Epidermal melanocyte (primary cell): Measurements from ENCODE around the gene SNX5.

Experiments
- DNase-seq: peaks from one replicate; pipeline ENCODE4 v3.0.0; 2011; ENCODE audit warnings: low spot score; ENCODE audit not compliant: insufficient read length

Gene SNX5

DNA sequence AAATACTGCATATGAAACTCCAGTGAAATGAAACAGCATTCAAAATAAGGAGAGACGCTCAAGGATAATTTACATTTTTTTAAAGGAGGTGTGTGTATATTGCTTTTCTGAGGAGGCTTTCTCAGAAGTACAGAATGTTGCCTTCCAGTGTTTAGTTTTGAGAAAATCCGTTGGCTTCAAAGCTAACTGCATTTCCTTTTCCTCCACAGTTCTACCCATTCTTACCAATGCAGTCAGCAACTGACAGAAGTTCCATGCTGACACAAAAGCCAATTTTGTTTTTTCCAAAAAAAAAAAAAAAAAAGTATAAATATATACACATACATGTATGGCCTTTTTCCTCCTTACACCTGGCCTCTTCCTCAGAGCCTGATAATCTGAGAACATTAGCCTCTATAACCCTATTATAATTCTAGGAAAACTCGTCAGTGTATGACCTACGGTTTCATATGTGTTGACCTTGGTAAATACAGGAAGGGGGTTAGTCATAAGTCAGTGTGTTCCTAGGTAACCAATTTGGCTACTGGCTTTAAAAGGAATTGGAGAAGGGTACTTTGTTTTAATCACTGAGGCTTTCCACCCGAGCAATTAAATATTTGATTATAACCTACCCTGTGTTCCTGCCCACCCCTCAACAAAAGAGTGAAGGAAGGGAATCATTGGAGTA is 24.4 kb upstream of the SNX5 start:
- no peak for DNase-seq

DNA sequence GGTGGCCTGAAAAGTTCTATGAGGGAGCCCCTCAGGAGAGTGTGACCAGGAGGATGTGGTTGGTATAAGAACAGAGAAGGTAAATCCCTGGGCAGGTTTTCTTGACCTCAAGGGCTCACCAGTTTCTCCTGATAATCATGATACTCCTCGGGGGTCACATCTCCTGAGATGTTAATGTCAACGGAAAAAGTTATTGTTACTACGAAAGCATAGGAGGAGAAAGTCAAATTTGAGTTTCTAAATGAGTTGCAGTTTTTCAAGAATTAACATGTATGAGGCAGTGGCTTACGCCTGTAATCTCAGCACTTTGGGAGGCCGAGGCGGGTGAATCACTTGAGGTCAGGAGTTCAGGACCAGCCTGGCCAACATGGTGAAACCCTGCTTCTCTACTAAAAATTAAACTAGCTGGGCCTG is 23.6 kb upstream of the SNX5 start:
- DNase-seq, result no peak

GRCh38 chr20:17990278-17990972 is 21.8 kb upstream of the SNX5 start:
- DNase-seq, result no peak

DNA sequence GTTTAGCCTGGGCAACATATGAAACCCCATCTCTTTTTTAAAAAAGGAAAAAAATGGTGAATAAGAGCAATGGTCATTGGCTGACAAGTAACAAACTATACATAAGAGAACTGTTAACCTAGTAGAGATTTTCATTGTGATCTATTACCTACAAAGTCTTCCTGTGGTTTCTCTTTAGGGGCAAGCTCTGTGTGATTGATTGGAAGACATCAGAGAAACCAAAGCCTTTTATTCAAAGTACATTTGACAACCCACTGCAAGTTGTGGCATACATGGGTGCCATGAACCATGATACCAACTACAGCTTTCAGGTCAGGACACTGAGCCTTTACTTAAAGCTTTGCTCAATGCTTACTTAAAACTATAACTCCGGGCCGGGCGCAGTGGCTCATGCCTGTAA is 19.4 kb upstream of the SNX5 start:
- DNase-seq, result no peak

DNA sequence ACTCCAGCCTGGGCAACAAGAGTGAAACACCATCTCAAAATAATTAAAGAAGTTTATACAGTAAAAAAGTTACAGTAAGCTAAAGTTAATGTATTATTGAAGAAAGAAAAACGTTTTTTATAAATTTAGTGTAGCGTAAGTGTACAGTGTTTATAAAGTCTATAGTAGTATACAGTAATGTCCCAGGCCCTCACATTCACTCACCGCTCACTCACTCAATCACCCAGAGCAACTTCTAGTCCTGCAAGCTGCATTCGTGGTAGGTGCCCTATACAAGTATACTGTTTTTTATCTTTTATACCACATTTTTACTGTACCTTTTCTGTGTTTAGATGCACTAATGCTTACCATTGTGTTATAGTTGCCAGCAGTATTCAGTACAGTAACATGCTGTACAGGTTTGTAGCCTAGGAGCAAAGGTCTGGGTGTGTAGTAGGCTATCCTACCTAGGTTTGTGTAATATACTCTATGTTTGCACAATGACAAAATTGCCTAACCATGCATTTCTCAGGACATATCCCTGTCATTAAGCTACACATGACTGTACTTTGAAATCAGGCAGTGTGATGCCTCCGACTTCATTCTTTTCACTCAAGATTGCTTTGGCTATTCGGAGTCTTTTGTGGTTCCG is 16.9 kb upstream of the SNX5 start:
- DNase-seq, result no peak

DNA sequence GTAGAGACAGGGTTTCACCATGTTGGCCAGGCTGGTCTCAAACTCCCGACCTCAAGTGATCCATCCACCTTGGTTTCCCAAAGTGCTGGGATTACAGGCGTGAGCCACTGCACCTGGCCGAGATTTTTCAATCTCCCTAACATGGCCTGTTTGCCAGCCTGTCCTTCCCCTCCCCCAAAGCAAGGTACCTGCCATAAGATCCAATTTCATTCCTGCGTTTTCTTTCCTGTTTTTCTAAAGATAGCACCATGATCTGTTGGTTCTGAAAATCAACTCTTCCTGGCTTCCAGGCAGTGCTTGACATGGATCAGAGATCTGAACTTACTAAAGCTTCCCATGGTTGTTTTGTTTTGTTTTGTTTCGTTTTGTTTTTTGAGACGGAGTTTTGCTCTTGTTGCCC is 7.7 kb upstream of the SNX5 start:
- no peak for DNase-seq

DNA sequence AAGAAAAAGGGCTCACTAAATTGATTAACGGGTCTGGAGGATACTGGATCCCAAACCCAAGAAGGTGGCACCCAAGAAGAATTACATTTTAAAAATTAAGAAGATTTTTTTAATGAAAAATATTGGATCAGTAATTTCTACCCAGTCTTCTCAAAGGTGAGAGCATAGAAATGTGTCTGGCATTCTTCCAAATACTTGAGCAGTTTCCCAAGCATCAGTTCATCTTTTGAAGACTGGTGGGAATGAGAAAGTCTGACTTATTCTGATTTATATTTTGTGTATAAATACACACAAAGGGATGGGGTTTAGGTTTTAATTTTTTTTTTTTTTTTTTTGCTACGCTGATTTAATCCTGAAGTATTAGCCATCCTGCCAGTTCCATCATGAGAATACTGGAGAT is 3.5 kb upstream of the SNX5 start:
- no peak for DNase-seq

GRCh38 chr20:17971300-17972013 is 2.9 kb upstream of the SNX5 start:
- DNase-seq, result peak; percentile 50

DNA sequence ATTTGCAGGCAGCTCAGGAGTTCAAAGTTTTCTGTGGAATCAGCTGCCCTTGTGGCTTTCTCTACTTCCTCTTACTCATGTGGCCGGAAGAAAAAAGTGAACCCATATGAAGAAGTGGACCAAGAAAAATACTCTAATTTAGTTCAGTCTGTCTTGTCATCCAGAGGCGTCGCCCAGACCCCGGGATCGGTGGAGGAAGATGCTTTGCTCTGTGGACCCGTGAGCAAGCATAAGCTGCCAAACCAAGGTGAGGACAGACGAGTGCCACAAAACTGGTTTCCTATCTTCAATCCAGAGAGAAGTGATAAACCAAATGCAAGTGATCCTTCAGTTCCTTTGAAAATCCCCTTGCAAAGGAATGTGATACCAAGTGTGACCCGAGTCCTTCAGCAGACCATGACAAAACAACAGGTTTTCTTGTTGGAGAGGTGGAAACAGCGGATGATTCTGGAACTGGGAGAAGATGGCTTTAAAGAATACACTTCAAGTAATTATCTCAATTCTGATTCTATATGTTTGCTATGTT is 1.4 kb upstream of the SNX5 start:
- peak; percentile 28 for DNase-seq

- DNase-seq, result no peak
Observed at GRCh38 chr20:17969278-17969883, 787 bp upstream of the SNX5 start.

DNA sequence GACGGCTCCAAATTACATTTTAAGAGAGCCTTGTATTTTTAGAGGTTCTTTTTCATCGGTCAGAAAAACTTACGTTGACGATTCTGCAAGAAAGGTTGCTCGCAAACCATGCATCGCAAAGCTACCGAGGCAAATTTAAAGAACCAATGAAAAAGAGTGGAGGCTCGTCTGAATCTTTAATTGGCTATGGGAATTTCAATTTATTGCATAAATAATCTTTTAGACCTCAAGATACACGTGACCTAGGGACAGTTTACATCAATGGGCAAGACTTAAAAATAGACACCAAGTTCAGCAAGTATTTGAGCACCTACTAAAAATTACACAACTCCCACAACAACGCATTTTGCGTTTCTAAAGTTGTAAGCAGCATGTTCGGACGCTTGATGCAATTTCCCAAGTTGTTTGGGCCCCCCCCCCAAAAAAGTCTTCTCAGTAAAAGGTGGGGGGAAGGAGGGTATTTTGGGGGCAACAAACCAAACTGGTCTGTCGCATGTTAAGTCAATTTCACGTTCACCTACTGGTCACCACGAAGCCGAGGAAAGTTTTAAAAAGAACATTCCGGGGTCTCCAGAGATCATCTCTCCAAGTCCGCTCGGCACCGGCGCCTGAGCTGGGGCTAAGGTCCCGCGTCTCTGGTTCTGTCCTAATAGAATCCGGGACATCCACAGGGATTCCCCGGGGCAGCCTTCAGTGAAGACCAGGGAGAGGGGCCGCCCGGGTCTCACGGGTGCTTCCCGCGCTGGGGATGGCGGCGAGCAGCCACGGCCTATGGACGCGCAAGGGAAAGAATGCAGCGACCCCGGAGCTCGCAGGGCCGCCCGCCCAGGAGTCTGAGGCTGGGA is 851 bp downstream of the SNX5 start:
- DNase-seq, result no peak

DNA sequence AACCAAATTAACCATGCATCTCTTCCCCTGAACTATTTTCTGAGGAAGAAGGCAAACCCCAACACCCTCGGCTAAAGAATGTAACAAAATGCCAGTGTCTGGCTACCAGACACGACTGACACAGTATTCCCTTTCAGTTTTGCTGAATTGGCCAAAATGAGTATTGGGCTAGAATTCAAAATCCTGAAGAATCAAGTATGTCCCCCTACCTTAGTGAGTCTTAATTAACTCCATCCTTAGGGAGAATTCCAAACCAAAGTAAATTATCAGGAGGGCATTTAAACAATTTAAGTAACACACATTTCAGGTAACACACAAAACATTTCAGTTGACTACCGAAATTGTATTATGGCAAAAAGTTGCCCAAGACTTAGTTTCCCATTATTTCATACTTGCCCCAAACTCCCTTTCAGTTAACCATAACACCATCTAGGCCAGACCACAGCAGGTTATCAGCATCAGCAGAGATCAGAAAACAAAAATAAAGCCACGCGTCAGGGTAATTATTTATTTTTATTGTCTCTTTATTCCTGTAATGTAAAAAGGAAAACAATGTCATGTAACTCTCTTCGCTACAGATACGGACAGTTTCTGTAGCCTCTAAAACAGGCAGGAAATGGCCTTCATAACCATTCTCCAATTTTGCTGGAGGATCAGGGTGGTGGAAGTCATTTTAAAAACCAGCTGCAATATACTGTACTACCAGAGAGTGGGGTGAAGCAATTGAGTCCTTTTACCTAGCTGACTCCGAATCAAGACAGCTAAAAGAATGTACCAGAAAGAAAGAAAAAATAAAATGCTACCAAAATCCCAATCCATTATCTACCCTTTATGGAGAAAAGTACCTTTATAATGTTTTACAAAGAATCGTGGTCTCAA is 1.9 kb downstream of the SNX5 start:
- DNase-seq, result no peak

GRCh38 chr20:17965042-17965697 is 3.4 kb downstream of the SNX5 start:
- DNase-seq, result peak; percentile 14

- no peak for DNase-seq
Observed at GRCh38 chr20:17964632-17965031, 4.0 kb downstream of the SNX5 start.

DNA sequence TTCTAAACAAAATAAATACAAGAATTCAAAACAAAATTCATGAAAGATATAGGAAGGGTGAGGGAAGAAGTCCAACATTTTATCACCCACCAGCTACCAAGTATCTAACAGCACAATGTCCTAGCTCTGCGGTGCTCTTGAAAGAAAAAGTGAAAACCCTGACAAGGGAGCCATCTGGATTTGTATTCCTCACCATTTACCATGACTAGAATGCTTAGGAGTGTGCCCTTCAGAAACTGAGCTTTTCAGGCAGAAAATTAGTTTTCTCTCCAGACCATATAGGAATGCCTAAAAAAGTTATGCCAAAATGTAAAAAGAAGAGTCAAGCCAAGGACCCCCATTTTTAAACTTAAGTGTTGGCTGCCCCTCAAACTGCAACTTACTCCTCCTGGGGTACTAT is 4.5 kb downstream of the SNX5 start:
- no peak for DNase-seq

- DNase-seq, result no peak
Observed at GRCh38 chr20:17963114-17963897, 5.3 kb downstream of the SNX5 start.

GRCh38 chr20:17961587-17961940 is 7.0 kb downstream of the SNX5 start:
- DNase-seq, result peak; percentile 15

- DNase-seq, result no peak
Observed at GRCh38 chr20:17960927-17961586, 7.5 kb downstream of the SNX5 start.
